Measurements from ENCODE around the gene RHO. TPM values are rescaled to one million over a fixed set of nuclear protein-coding genes. Genes with fewer than 3 reads are reported as not detected.

Gene RHO
- total RNA-seq, 1 donor from 2014 or later = not detected

GRCh38 chr3:129563332-129563731 lies 34.9 kb downstream of the RHO start:
- H3K27me3 ChIP-seq (ENCODE audit: low read depth) = no peaks in the 10 kb centered on the region
- DNase-seq = no peak
- TF ChIP-seq CTCF (IDR thresholded peaks at IDR 0.05; ENCODE audit: borderline replicate concordance) = no peak
- H3K4me3 ChIP-seq = no peak overlapping the region
- intact Hi-C loops (cut with micrococcal nuclease) = no loop called here
- H3K27ac ChIP-seq (replicated peaks) = peak overlapping the region; percentile 93
- H3K36me3 ChIP-seq = peaks cover 77% of the 10 kb centered on the region
- peaks cover 100% of the 10 kb centered on the region for H3K4me1 ChIP-seq
- H3K9me3 ChIP-seq (replicated peaks) = no peaks in the 10 kb centered on the region

GRCh38 chr3:129563850-129564535 lies 35.6 kb downstream of the RHO start:
- H3K27me3 ChIP-seq (ENCODE audit: low read depth) = no peaks in the 10 kb centered on the region
- H3K36me3 ChIP-seq = peaks cover 79% of the 10 kb centered on the region
- H3K27ac ChIP-seq (replicated peaks) = peak overlapping the region; percentile 93
- intact Hi-C loops (cut with micrococcal nuclease) = no loop called here
- no peak overlapping the region for H3K4me3 ChIP-seq
- no peak for TF ChIP-seq CTCF (IDR thresholded peaks at IDR 0.05; ENCODE audit: borderline replicate concordance)
- H3K9me3 ChIP-seq (replicated peaks) = no peaks in the 10 kb centered on the region
- DNase-seq = no peak
- H3K4me1 ChIP-seq = peaks cover 93% of the 10 kb centered on the region

- H3K9me3 ChIP-seq (replicated peaks) = no peaks in the 10 kb centered on the region
- H3K27ac ChIP-seq (replicated peaks) = peak overlapping the region; percentile 93
- no peak for TF ChIP-seq CTCF (IDR thresholded peaks at IDR 0.05; ENCODE audit: borderline replicate concordance)
- no peaks in the 10 kb centered on the region for H3K27me3 ChIP-seq (ENCODE audit: low read depth)
- intact Hi-C loops (cut with micrococcal nuclease) = no loop called here
- DNase-seq = no peak
- peaks cover 79% of the 10 kb centered on the region for H3K36me3 ChIP-seq
- no peak overlapping the region for H3K4me3 ChIP-seq
- peaks cover 82% of the 10 kb centered on the region for H3K4me1 ChIP-seq
These were observed 36.7 kb downstream of the RHO start for GRCh38 chr3:129564981-129565644.

- H3K36me3 ChIP-seq = peaks cover 85% of the 10 kb centered on the region
- peak overlapping the region; percentile 93 for H3K27ac ChIP-seq (replicated peaks)
- peaks cover 74% of the 10 kb centered on the region for H3K4me1 ChIP-seq
- H3K9me3 ChIP-seq (replicated peaks) = no peaks in the 10 kb centered on the region
- TF ChIP-seq CTCF (IDR thresholded peaks at IDR 0.05; ENCODE audit: borderline replicate concordance) = no peak
- no peak for DNase-seq
- H3K27me3 ChIP-seq (ENCODE audit: low read depth) = no peaks in the 10 kb centered on the region
- intact Hi-C loops (cut with micrococcal nuclease) = no loop called here
- H3K4me3 ChIP-seq = no peak overlapping the region
These were observed 37.5 kb downstream of the RHO start for GRCh38 chr3:129565902-129566301.

- H3K4me1 ChIP-seq = peaks cover 61% of the 10 kb centered on the region
These were observed 38.8 kb downstream of the RHO start for GRCh38 chr3:129567176-129567705.

More at GRCh38 chr3:129567176-129567705, 38.8 kb downstream of the RHO start:
- Histone ChIP-seq H3K36me3 (peaks cover 93% of the 10 kb centered on the region), H3K27ac (replicated peaks) (peak overlapping the region; percentile 93), H3K4me3 (no peak overlapping the region), H3K9me3 (replicated peaks) (no peaks in the 10 kb centered on the region), H3K27me3 (ENCODE audit: low read depth) (no peaks in the 10 kb centered on the region)
- no peak for TF ChIP-seq CTCF (IDR thresholded peaks at IDR 0.05; ENCODE audit: borderline replicate concordance)
- DNase-seq = peak; percentile 56
- intact Hi-C loops (cut with micrococcal nuclease) = no loop called here
